HG02885 (cell line): Measurements from ENCODE around the gene MRPS21.

ENCODE experiments used
- ATAC-seq: cut with Tn5 transposase; IDR thresholded peaks from one replicate; pipeline ENCODE4 v1.9.1; 2021; ENCODE audit warnings: mild to moderate bottlenecking; ENCODE audit not compliant: unreplicated experiment, poor library complexity

Gene MRPS21

DNA sequence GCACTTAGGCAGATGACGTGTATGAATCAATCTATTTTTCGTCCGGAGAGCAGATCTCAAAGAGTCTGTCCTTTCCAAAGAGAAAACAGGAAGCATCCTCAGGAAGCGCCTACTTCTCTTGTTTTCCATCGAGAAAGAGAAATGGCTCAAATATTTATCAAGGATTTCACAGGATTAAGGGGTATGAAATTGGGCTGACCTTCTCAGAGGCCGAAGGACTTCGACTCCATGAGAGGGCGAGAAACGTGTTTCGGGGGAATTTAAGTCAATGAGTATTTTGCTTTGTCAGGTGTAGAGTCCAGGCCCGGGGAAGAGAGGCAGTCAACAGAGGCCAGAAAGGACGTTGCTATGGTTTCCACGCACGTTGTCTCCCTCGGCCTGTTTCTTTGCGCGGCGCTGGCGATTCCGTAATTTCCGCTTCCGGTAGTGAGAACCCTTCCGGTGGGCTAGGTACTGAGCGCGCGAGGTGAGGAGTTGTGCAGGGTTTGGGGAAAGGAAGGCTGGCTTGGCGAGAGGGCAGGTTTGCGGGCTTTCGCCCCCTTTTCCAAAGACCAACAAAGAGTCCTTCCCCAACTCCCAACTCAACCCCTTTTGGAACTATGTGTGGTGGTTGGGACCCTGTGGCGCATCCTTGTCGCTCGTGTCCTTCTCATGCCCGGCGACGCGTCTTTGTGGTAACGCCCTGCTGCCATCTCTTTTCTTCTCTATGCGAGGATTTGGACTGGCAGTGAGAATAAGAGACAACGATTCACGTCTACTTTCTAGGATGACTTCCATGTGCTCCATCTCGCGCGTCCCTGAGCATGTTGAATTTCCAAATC, at the start of gene MRPS21:
TSS of gene MRPS21 (plus strand) at position 429 of the 821 bp plus-strand sequence. CDS start 506 bp downstream, outside the sequence.
- peak; percentile 98 for ATAC-seq

DNA sequence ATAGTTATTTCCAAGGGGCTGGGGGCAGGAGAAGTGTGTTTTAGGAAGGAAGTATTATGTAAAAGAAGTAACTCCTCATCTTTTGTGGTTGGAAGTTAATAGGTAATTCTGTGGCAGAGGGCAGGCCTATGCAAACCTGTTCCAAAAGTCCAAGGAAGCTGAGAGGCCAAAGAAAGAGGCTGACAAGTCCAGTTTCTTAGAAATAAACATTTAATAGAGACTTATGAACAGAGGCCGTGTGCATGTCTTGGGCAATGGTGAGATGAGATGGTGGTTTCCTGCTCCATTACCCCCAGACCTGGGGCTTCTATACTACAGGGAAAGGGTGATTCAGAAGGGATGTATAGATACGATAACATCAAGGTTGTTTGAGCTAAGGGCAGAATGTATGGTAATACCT, 43.7 kb upstream of the MRPS21 start:
- no peak for ATAC-seq

DNA sequence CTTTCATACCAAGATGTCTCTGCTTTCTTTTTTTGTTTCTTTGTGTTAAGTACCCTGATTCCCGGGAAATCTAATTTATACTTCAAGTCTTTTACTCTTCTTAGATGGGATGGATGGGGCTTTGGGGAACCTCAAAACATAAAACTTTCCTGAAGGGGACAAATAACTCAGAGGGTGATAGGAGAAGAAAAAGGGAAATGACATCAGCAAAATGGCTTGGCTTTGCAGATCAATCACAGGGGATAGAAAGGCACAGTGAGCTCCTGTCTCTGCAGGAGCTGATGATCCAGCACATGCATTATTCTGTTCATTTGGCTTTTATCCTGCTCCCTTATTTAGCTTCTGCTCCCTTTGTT, 37.5 kb upstream of the MRPS21 start:
- no peak for ATAC-seq

DNA sequence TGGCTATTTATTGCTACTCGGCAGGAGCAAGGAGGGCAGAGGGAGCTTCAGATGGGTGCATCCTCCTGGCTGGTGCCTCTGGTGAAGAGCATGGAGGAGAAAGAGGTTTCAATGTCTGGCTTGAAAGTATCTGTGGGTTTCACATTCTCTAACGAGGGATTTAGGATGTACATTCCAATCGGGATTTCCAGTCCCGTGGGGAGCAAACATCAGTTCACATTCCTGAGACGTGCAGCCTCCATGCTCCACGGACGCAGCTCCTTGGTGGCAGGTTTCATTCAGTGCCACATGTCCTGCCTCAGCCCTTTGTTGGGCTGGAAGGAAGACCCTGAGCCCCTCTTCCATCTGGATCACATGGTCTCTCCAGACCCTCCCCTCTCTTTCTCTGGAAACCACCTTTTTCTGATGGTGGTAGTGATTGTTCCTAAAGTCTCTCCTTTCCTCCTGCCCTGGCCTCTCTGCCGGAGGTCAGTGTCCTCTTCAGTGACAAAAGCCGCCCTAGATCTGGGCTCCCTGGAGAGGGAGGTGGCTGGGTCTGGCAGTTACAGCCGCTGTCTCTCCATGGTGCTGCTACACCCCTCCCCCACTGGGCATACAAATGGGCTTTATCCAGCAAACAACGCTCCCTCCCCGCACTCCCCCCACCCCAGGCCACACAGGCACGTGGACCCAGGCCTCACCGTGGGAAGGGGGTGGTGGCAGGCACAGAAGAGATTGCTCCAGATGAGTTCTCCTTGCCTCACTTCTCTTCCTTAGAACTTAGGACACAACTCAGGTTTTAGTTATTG, 36.9 kb upstream of the MRPS21 start:
- ATAC-seq = no peak

DNA sequence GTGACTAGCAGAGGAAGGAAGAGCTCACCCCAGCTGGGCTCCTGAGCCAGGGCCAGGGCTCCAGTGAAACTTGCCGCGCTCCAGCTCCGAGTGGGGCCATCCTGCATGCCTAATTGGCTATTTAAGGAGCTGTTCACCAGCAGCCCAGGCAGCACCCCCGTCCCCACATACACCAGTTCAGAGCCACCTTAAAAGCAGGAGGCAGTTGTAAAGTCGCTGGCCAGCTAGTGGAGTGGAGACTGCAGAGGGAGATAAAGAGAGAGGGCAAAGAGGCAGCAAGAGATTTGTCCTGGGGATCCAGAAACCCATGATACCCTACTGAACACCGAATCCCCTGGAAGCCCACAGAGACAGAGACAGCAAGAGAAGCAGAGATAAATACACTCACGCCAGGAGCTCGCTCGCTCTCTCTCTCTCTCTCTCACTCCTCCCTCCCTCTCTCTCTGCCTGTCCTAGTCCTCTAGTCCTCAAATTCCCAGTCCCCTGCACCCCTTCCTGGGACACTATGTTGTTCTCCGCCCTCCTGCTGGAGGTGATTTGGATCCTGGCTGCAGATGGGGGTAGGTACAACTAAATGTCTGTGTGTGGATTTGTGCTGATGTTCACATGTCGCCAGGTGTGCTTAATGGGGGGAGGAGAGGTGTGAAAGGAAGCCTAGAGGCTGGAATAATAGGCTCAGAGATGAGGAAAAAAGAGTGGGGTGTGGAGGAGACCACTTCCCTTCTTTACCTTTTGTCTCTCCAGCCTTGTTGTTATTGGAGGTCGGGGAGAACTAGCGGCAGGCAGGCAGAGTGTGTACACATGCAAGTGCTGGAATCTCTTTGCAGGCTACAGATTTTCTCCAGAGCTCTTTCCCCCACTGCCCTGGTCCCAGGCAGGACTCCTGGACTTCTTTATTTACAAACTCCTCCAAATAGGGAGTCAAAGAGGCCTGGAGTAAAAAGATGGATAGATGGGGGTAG, 35.8 kb upstream of the MRPS21 start, which contains the start of gene CA14:
TSS of gene CA14 (plus strand) at position 151 of the 962 bp plus-strand sequence. CDS start at position 506, 355 bp downstream.
- no peak for ATAC-seq

DNA sequence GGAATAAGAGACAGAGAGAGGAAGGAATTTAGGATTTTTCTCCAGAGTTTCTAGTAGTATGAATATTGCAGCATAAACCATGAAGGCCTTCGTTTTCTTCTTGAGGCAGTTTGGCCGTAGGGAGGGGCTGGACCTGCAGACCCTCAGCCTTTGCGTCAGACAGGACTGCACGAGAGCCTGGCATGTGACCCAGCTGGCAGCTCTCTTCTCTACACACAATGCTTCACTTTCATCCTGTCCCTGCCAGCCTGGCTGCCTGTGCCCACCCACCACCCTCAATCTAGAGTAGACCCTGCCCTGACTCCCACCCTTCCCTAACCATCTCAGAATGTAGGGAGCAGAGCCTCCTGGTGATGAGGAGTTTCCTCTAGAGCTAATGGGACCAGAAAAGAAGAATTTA, 34.4 kb upstream of the MRPS21 start:
- no peak for ATAC-seq

DNA sequence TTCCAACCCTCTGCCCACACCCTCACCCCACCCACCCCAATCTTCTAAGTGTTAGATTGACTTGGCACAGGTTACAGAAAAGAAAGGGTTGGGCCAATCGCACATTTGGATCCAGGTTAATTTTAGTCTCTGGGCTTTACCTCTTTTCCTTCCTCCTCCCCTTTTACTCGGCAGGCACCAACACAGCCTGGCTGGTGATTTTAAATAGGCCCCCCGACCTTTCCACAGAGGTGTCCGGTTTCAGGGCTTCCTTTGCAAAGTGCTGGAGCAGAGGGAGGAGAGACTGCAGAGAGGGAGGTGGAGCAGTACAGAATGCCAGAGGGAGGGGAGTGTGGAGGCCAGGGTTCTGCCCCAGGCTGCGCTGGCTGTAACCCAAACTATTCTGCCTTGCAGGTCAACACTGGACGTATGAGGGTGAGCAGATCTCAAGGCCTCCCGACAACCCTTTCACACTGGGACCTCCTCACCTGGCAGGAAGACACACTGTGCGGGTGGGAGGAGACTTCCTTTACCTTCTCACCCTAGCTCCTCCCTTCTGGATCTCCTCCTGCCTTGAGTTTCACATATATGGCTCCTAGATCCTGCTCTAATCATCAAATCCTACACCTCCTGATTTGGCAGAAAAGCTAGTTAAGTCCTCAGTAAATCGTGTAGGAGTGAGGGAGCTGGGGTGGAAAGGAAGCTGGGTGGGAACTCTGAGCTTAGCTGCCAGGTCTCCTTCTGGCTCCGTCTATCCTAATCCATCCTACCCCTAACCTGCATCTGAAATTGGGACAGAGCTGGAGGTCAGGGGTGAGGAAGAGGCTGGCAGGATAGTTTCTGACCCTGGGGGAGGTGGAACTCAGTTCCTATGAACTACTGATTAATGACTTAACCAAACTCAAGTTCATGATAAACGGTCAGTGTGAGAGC, 33.6 kb upstream of the MRPS21 start:
- no peak for ATAC-seq

DNA sequence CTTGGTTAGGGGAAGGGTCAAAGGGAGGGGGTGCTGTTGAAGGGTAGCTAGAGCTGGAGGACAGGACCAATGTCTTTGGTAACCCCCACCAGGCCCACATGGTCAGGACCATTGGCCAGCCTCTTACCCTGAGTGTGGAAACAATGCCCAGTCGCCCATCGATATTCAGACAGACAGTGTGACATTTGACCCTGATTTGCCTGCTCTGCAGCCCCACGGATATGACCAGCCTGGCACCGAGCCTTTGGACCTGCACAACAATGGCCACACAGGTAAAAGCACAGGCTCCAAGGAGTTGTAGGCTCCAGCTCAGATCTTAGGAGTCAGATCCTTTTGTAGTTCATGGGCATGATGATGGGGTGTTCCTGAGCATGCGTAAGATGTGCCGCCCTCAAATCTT, 32.3 kb upstream of the MRPS21 start:
- no peak for ATAC-seq

DNA sequence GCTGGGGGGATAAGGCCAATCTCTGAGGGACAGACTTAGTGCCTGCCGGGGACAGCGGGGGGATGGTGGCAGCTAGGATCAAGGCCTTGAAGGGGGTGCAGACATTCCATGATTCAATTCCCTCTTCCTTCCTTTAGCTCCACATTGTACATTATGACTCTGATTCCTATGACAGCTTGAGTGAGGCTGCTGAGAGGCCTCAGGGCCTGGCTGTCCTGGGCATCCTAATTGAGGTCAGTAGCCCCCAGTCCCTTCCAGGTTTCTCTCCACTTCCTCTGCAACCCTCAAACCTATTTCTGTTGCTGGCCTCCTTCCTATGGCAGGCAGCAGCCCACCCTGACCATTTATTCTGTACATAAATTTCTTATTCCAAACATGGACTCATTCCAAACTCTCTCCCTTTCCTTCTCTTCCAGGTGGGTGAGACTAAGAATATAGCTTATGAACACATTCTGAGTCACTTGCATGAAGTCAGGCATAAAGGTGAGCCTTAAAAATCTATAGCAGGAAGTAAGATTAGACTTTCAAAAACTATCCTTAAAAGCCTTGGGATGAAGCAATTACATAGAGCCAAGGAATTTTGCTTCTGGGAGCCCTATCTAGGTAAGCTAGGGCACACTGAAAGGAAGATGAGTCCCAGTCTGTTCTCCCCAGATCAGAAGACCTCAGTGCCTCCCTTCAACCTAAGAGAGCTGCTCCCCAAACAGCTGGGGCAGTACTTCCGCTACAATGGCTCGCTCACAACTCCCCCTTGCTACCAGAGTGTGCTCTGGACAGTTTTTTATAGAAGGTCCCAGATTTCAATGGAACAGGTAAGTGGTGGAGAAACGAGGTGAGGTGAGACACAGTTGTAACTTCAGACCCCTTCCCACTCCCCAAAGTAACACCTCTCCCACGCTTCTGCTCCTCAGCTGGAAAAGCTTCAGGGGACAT, 31.0 kb upstream of the MRPS21 start:
- ATAC-seq = no peak

DNA sequence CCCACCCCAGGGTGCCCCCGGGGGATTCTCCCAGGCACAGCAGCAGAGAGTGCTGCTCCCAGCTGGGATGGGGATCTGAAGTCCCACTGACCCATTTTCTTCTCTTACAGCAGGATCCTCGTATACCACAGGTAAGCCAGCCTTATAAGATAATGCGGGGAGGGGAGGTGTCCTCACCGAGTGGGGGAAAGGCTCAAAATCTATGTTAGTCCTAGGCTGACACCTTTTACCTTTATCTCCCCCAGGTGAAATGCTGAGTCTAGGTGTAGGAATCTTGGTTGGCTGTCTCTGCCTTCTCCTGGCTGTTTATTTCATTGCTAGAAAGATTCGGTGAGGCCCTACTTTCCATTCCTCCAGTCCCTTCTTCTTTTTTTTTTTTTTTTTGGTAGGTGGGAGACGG, 30.1 kb upstream of the MRPS21 start:
- no peak for ATAC-seq

DNA sequence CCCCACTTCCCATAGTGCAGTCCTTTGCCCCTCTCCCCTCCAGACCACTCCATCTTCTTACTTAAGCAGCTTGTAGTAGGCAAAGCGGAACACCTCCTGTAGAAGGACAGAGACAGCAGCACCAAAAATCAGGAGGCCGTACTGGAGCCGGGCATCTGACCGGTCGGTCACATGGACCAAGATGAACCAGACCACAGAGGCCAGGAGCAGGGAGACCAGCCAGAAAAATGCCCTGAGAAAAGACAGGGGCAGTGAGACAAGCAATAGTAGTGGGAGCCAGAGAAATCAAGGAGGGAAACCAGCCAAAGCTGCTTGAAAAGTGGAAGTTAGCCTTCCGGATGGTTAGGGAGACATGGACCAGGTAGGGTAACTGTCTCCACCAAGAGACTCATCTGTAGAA, 25.8 kb upstream of the MRPS21 start:
- no peak for ATAC-seq

DNA sequence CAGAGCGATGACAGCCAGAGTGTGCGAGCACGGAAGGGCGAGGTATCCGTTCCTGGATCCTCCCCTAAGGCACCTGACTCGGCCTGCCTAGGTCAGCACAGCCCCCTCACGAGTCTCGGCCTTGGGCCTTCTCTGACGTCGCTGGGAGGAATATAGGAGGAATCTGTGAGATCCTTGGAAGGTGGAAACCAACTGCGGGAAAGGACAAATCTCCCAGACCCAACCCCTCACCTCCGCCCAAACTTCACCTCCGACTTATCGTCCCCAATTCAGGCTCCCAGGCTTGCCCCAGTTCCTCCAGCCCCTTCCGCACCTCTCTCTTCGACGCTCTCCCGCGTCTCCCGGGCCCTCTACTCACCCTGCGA, 25.3 kb upstream of the MRPS21 start:
- ATAC-seq = no peak

DNA sequence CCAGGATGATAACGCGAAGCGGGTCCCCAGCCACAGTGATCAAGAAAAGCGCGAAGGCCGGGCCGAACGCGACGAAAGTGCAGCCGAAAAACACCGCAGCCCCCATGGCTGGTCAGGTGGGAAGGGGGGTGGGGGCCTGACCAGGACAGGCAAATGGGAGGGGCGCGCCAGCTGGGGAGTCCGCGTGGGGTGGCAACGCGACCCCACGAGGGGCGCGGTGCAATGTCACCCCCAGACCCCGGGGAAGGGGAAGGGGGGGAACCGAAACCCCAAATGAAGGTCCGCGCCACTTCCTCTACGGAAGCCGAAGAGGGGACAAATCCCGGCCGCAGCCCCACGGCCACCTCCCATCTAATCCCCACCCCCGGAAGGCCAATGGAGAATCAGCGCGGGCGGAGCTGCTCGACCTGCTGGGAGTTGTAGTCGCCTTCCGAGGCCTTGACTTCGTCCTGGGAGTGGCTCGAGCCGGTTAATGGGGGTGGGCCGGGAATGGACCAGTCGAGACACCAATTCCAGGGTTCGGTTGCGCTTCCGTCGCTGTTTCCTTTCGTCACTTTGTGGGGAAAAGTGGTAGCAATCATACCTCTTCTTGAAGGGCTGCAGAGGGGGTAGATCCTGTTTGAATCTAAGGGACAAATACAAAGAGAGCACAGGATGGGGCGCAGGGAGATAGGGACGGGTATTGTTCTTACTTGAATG, 24.8 kb upstream of the MRPS21 start, which contains the start of gene APH1A:
TSS of gene APH1A (minus strand) at position 312 of the 699 bp plus-strand sequence. CDS start at position 106, 206 bp downstream.
- ATAC-seq = peak; percentile 96

DNA sequence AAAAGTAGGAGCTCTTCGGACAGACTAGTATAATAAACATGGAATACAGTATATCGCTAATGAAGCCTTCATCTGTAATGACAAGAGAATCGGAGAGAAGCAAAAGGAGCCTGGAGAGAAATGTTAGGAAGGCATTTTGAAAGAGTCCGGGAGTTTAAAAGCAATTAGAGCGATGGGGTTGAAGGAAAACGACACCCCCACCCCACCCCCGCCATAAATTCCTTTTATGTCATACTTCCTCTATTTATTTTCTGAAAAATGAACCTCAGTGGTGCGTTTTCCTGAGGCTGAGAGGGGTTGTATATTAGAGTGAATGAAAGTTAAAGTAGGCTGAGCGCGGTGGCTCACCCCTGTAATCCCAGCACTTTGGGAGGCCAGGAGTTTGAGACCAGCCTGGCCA, 24.2 kb upstream of the MRPS21 start:
- no peak for ATAC-seq

DNA sequence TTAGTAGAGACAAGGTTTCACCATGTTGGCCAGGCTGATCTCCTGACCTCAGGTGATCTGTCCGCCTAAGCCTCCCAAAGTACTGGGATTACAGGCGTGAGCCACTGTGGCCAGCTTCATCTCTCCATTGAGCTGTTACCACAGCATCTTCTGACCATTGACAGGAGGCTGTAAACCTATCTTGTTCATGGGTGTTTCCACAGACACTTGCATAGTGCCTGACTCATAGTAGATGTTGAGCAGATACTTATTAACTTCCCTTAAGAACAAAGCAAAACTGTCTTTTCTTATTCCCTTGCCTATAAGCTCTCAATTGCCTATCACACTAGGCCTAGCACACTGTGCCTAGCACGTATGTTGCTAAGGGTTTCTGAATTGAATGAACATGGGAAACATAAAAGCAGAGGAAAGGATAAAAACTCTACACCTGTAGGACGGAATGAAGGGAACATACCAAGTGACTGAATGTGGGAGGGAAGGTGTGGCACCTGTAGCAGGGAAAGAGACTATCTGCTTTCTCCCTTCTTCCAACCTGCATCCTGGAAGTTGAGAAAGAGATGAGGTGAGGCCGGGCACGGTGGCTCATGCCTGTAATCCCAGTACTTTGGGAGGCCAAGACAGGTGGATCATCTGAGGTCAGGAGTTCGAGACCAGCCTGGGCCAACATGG, 22.2 kb upstream of the MRPS21 start:
- no peak for ATAC-seq

DNA sequence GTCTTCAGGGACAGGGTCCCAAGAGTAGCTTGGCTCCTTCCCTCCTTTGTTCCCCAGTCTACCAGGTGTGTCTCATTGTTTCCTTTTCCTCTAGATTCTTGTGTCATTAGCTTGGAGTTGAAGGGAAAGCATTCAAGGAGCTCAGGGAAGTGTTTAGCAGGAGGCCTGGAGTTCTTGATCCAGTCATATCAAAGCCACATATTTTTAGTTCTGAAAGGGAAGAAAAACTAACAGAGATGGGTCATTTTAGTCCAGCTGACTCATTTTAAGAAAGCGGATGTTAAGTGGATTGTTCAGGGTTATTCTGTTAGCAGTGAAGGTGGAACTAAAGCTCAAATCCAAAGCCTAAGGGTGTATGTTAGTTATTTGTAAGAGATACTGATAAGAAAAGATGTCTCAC, 20.4 kb upstream of the MRPS21 start:
- ATAC-seq = no peak

DNA sequence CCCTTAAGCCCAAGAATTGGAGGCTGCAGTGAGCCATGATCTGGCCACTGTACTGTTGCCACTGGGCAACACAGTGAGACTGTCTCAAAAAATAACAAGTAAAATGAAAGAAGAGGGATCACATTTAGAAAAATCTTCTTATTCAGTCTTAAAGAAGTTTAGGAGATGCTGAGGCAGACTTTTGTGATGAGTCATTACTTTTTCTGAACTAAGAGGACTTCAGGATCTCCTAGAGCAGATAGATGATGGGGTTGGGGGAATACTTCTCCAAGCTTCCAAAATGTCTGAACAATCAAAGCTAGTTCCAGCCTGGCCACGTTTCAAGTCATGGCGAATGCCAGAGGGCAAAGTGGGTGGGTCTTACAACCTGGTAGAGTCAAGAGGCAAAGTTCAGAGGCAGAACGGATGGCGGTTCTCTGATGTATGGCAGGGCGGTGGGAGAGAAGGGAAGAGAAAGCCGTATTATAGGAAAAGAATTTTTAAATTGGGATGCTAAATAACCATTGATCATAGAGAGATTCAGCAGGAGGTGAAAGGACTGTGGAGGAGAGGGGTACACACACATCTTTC, 13.4 kb upstream of the MRPS21 start:
- no peak for ATAC-seq
